ENCODE data around the gene MACROD2.

DNA sequence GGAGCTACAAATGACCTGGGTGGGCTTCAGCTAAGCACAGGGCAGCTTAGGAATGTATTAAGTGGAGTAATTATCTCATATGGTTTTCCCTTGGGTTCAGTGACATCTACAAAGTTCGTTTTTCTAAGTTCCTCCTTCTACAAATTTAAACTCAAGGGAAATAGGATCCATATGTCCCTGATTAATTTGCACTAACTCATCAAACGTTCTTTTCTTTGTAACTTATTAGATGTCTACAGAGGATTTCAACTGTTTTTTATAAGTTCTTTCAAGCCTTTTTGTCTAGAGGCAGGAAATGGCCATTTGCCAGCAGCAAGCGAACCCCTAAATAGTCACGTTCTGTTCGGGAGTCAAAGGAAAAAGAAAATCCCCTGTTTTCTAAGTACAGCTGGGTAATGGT is 1517.6 kb downstream of the MACROD2 start:
- TF ChIP-seq POLR2A (IDR thresholded peaks at IDR 0.05) = no peak
- TF ChIP-seq, protein P1, sequence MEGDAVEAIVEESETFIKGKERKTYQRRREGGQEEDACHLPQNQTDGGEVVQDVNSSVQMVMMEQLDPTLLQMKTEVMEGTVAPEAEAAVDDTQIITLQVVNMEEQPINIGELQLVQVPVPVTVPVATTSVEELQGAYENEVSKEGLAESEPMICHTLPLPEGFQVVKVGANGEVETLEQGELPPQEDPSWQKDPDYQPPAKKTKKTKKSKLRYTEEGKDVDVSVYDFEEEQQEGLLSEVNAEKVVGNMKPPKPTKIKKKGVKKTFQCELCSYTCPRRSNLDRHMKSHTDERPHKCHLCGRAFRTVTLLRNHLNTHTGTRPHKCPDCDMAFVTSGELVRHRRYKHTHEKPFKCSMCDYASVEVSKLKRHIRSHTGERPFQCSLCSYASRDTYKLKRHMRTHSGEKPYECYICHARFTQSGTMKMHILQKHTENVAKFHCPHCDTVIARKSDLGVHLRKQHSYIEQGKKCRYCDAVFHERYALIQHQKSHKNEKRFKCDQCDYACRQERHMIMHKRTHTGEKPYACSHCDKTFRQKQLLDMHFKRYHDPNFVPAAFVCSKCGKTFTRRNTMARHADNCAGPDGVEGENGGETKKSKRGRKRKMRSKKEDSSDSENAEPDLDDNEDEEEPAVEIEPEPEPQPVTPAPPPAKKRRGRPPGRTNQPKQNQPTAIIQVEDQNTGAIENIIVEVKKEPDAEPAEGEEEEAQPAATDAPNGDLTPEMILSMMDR (IDR thresholded peaks at IDR 0.05) = no peak

All from uterus (tissue), 2 donors.